Gastroesophageal sphincter (tissue), 3 donors: Measurements from ENCODE around the gene MYH11.

Experiments used
- POLR2A ChIP-seq, 2 donors: fragments of 450-650 bp; IDR thresholded peaks; one replicate each; pipeline ENCODE4 v1.6.1; 2017; ENCODE audit warnings: antibody characterized with exemption in 2 of 2, mild to moderate bottlenecking in 2 of 2, moderate library complexity in 1 of 2
- POLR2AphosphoS5 ChIP-seq: sonication (generic); formaldehyde crosslinking; IDR thresholded peaks from one replicate; pipeline ENCODE4 v1.6.1; 2017; ENCODE audit warnings: antibody characterized with exemption
- TF ChIP-seq, protein P1 (sequence below), 4 experiments: fragments of 200-600 bp in 2 of 4; fragments of 450-650 bp in 2 of 4; sonication (generic) in 1 of 4; IDR thresholded peaks; one replicate each; pipeline ENCODE4 v1.5.1; 2017 to 2019; ENCODE audit warnings: antibody characterized with exemption in 4 of 4, mild to moderate bottlenecking in 2 of 4, moderate library complexity in 2 of 4

DNA sequence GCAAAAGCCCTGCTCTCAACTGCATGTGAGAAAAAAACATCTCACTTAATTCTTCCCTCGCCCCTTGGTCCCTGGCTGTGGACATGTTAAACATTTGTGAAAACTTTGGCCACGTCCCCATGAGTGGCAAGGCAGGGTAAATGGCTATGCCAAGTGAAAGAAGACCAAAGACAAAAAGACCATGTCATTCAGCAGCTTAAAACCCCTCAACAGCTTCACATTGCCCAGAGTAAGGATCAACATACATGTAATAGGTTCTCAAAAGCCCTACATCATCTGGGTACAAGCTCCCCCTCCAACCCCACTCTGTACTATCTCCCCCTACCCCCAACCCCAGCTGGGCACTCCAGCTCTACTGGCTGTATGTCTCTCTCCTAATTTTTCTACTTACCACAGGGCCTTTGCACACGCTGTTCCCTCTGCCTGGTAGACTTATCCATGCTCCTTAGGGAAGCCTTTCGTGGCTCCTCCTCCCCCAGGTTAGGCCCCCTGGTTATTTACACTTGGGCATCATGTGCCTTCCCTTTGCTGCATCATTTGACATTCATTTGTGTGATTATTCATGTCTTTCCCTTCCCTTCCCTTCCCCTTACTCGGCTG lies 131.1 kb downstream of the MYH11 start:
- TF ChIP-seq POLR2A (IDR thresholded peaks at IDR 0.05), result no peak
- TF ChIP-seq, protein P1, sequence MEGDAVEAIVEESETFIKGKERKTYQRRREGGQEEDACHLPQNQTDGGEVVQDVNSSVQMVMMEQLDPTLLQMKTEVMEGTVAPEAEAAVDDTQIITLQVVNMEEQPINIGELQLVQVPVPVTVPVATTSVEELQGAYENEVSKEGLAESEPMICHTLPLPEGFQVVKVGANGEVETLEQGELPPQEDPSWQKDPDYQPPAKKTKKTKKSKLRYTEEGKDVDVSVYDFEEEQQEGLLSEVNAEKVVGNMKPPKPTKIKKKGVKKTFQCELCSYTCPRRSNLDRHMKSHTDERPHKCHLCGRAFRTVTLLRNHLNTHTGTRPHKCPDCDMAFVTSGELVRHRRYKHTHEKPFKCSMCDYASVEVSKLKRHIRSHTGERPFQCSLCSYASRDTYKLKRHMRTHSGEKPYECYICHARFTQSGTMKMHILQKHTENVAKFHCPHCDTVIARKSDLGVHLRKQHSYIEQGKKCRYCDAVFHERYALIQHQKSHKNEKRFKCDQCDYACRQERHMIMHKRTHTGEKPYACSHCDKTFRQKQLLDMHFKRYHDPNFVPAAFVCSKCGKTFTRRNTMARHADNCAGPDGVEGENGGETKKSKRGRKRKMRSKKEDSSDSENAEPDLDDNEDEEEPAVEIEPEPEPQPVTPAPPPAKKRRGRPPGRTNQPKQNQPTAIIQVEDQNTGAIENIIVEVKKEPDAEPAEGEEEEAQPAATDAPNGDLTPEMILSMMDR (IDR thresholded peaks at IDR 0.05), result no peak
- peak; percentile 9 for TF ChIP-seq POLR2AphosphoS5
